GM21526 (cell line): ENCODE measurements around the gene ADK.
A peak's percentile ranks its signal among the peaks of the same experiment; 100 is the strongest.

Experiments
- ATAC-seq: cut with Tn5 transposase; IDR thresholded peaks from one replicate; pipeline ENCODE4 v1.9.1; 2021; ENCODE audit warnings: moderate library complexity; ENCODE audit not compliant: unreplicated experiment, low FRiP score

The ADK gene

GRCh38 chr10:74684462-74684861, 533.4 kb downstream of the ADK start:
- no peak for ATAC-seq

- ATAC-seq, result no peak
Observed at GRCh38 chr10:74685564-74685963, 534.5 kb downstream of the ADK start.

- ATAC-seq, result no peak
Observed at GRCh38 chr10:74690393-74690792, 539.4 kb downstream of the ADK start.

- ATAC-seq, result no peak
Observed at GRCh38 chr10:74691164-74691563, 540.1 kb downstream of the ADK start.

- no peak for ATAC-seq
Observed at GRCh38 chr10:74704629-74705357, 553.8 kb downstream of the ADK start.

GRCh38 chr10:74705358-74705980, 554.4 kb downstream of the ADK start:
- ATAC-seq, result no peak

- ATAC-seq, result no peak
Observed at GRCh38 chr10:74706966-74707365, 555.9 kb downstream of the ADK start.

DNA sequence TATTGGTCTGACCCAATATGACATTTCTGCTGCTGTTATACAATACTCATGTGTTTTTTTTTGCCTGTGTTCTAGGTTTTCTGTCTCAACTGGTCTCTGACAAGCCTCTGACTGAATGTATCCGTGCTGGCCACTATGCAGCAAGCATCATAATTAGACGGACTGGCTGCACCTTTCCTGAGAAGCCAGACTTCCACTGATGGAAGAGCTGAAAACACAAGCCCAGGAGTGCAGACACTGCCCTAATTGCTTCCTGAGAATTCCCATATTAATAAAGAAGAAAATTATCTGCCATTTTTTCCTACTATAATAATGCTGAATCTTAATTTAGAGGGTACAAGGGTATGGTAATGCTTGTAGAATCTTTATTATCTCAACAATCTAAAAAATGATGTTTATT, 557.2 kb downstream of the ADK start:
- ATAC-seq, result no peak

- no peak for ATAC-seq
Observed at GRCh38 chr10:74718208-74718607, 567.2 kb downstream of the ADK start.

DNA sequence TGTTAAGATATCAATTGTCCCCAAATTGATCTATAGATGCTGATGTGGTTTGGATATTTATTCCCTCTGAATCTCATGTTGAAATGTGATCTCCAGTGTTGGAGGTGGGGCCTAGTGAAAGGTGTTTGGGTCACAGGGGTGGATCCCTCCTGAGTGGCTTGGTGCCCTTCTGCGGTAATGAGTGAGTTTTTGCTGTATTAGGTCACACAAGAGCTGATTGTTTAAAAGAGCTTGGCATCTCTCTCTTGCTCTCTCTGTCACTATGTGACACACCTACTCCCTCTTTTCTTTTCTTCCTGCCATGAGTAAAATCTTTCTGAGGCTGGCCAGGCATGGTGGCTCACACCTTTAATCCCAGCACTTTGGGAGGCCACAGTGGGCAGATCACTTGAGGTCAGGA, 577.2 kb downstream of the ADK start:
- no peak for ATAC-seq

DNA sequence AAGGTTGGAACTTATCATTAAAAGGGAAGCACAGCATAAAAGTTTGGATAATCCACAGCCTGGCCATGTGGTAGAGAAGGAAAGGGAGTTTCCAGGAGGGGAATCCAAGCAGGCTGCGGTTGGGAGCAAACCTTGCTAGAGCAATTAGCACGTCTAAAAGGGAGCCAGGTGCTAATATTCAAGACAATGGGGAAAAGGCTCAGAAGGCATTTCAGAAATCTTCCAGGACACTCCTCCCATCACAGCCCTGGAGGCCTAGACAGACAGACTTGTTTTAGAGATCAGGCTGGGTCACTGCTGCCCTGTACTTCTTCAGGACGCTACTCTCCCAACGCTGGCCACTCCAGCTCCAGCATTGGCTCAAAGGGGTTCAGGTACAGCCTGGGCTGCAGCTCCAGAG, 579.2 kb downstream of the ADK start:
- no peak for ATAC-seq

DNA sequence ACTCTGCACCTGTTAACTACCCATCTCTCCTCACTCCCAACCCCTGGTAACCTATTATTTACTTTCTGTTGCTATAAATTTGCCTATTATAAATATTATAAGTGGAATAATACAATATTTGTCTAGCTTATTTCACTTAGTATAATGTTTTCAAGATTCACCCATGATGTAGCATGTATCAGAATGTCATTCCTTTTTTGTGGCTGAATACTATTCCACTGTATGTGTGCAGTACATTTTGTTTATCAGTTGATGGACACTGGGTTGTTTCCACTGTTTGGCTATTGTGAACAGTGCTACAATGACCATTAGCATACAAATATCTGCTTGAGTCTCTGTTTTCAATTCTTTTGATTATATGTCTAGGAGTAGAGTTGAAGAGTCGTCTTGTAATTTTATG, 582.6 kb downstream of the ADK start:
- ATAC-seq, result no peak

GRCh38 chr10:74736029-74736428, 585.0 kb downstream of the ADK start:
- ATAC-seq, result no peak

GRCh38 chr10:74738052-74738451, 587.0 kb downstream of the ADK start:
- no peak for ATAC-seq

- no peak for ATAC-seq
Observed at GRCh38 chr10:74738542-74738941, 587.5 kb downstream of the ADK start.

DNA sequence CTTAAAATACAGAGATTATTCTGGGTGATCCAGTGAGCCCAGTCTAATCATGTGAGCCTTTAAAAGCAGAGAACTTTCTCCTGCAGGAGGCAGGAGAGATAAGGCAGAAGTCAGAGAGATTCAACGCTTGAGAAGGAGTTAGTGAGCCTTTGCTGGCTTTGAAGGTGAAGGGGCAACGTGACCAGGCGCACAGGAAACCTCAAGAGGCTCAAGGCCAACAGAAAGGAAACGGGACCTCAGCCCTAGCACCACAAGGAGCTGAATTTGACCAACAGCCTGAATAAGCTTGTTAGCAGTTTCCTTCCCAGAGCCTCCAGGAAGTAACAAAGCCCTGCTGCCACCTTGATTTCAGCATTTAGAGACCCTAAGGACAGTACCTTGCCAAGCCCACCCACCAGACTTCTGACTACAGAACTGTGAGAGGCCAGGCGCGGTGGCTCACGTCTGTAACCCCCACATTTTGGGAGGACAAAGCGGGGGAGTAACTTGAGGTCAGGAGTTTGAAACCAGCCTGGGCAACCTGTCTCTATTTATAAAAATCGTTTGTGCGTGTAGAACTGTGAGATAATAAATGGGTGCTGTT, 588.1 kb downstream of the ADK start:
- peak; percentile 81 for ATAC-seq

DNA sequence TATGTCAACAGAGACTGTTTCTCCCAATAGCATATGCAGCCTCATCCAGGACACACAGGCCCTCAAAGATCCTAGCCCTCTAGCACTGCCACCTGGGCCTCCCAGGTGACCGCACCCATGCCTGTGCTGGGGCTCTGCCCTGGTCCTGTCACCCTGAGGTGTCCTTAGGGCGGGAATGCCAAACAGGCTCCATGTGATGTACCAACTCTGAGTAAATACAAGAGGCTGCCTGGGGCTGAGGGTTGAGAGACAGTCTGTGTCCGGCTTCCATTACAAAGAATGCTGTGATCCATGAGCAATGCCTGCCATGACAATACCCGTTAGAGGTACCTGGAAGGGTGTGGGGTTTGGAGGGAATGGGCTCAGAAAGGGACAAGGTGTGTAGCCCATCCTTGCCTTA, 592.4 kb downstream of the ADK start:
- no peak for ATAC-seq

- ATAC-seq, result no peak
Observed at GRCh38 chr10:74745449-74745848, 594.4 kb downstream of the ADK start.

DNA sequence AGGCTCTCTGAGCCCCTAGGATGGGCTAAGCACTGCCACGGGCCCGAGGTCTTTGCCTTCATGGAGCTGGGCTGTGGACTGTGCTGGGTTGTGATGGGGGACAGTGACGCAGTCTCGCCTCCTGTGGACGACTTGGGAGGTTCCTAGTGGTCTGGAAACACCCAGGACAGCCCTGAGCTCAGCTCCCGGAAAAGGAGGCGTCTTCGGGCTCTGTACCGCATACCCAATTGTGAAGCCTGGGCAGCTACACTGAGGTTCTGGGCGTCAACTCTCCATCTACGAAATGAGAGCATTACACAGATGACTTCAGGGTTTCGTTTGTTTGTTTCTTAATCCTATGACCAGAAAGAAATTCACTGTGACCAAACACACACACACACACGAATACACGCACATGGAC, 595.8 kb downstream of the ADK start:
- ATAC-seq, result no peak

GRCh38 chr10:74748468-74749031, 597.5 kb downstream of the ADK start:
- ATAC-seq, result no peak

- no peak for ATAC-seq
Observed at GRCh38 chr10:74750848-74751274, 599.8 kb downstream of the ADK start.
